HG02642 (cell line): Measurements from ENCODE around the gene CNIH4.
"Not testable (repeated sequence)": the region's sequence is repeated elsewhere in the genome, so short reads cannot be mapped to it uniquely, and the experiment has no call there.

Experiments
- ATAC-seq: cut with Tn5 transposase; IDR thresholded peaks from one replicate; pipeline ENCODE4 v1.9.1; 2021; ENCODE audit warnings: mild to moderate bottlenecking; ENCODE audit not compliant: unreplicated experiment, poor library complexity

Gene CNIH4

GRCh38 chr1:224392411-224393249, 36.0 kb downstream of the CNIH4 start:
- ATAC-seq: no peak

GRCh38 chr1:224393294-224393693, 36.6 kb downstream of the CNIH4 start:
- ATAC-seq: no peak

GRCh38 chr1:224399887-224400286, 43.2 kb downstream of the CNIH4 start:
- no peak for ATAC-seq

GRCh38 chr1:224402472-224403036, 45.9 kb downstream of the CNIH4 start:
- no peak for ATAC-seq

- no peak for ATAC-seq
These were observed 48.4 kb downstream of the CNIH4 start for GRCh38 chr1:224404916-224405603.

GRCh38 chr1:224405604-224405970, 48.9 kb downstream of the CNIH4 start:
- no peak for ATAC-seq

GRCh38 chr1:224406216-224406615, 49.5 kb downstream of the CNIH4 start:
- no peak for ATAC-seq

- ATAC-seq: no peak
These were observed 51.1 kb downstream of the CNIH4 start for GRCh38 chr1:224407571-224408293.

- ATAC-seq: no peak
These were observed 51.6 kb downstream of the CNIH4 start for GRCh38 chr1:224408294-224408590.

- ATAC-seq: no peak
These were observed 55.1 kb downstream of the CNIH4 start for GRCh38 chr1:224411766-224412165.

GRCh38 chr1:224420106-224420505, 63.4 kb downstream of the CNIH4 start:
- no peak for ATAC-seq

GRCh38 chr1:224425279-224425884, 68.7 kb downstream of the CNIH4 start:
- ATAC-seq: no peak

- not testable (repeated sequence) for ATAC-seq
These were observed 70.2 kb downstream of the CNIH4 start for GRCh38 chr1:224426869-224427268.

GRCh38 chr1:224427346-224427745, 70.7 kb downstream of the CNIH4 start:
- ATAC-seq: no peak

- ATAC-seq: not testable (repeated sequence)
These were observed 72.0 kb downstream of the CNIH4 start for GRCh38 chr1:224428713-224429112.
